ENCODE measurements around the gene MAGEF1. TPM values are rescaled to one million over a fixed set of nuclear protein-coding genes. Genes with fewer than 3 reads are reported as not detected.

The MAGEF1 gene
- total and polyA plus RNA-seq, 9 donors = 28.3 to 48.7 (median 39.7) TPM

DNA sequence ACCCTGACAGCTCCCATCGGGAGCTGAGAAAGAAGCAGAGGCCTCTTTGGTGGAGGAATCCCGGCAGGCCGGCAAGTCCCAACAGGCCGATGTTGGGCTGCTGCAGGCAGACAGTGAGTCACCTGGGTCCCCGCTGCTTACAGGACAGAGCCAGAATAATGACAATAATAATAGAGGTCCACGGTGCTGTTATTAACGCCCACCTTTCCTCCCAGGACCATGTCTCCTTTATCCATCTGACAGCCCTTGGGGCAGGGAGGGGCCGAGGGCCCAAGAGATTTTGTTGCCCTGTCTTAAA lies 29.3 kb upstream of the MAGEF1 start:
- H3K27me3 ChIP-seq = no peaks in the 10 kb centered on the region
- H3K4me1 ChIP-seq (ENCODE audit: insufficient read depth) = no peaks in the 10 kb centered on the region
- DNase-seq = peak in 1 of 5 donors; percentile 6
- no peak overlapping the region for H3K27ac ChIP-seq
- 92 to 94% (median 92%) methylated on average over 8 of the region's 8 CpGs for WGBS, 3 donors
- no peaks in the 10 kb centered on the region for H3K36me3 ChIP-seq
- H3K4me3 ChIP-seq = no peak overlapping the region
- TF ChIP-seq EP300 (IDR thresholded peaks at IDR 0.05) = no peak
- TF ChIP-seq POLR2A (IDR thresholded peaks at IDR 0.05) = no peak
- no peak for TF ChIP-seq CTCF (IDR thresholded peaks at IDR 0.05)
- intact Hi-C loops (cut with DNase I) = no loop called here
- H3K9me3 ChIP-seq = no peaks in the 10 kb centered on the region

DNA sequence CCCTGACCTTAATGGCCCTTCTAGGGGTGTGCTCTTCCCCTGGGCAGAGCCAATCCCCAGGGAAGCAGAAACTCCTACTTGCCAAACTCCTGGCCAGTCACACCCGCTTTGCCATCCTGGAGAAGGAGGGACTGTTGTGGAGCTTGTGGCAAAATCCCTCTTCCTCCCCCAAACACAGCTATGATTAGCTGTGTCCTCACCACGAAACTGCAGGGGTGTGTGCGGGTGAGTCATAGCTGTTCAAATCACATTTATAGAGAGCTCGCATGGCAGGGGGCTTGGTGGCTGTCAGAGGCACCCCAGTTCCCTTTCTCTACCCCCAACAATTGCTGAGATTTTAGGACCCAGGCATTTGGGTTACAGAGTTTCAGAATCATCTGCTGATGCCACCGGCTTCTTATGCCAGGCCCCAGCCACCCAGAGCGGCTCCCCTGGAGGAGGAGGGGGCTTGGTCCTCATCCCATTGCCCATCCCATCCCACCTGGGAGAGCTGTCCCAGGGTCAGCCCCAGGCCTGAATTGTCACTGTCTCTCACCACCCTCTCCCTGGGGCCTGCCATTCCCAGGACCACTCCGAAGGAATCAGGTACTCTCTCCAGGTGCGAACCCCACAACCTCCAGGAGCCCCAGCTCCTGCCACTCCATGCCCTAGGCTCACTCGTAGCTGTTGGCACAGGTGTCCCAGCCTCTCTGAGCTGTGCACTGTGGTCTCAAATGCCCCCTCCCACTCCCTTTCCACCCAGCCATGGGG lies 28.8 kb upstream of the MAGEF1 start:
- H3K27ac ChIP-seq = no peak overlapping the region
- TF ChIP-seq POLR2A (IDR thresholded peaks at IDR 0.05) = no peak
- TF ChIP-seq EP300 (IDR thresholded peaks at IDR 0.05) = no peak
- no peak for TF ChIP-seq CTCF (IDR thresholded peaks at IDR 0.05)
- H3K27me3 ChIP-seq = no peaks in the 10 kb centered on the region
- no peaks in the 10 kb centered on the region for H3K4me1 ChIP-seq (ENCODE audit: insufficient read depth)
- no peaks in the 10 kb centered on the region for H3K9me3 ChIP-seq
- 82 to 88% (median 83%) methylated on average over 9 of the region's 9 CpGs for WGBS, 3 donors
- no peak overlapping the region for H3K4me3 ChIP-seq
- H3K36me3 ChIP-seq = no peaks in the 10 kb centered on the region
- intact Hi-C loops (cut with DNase I) = no loop called here
- peak in 2 of 5 donors; percentile 5 for DNase-seq

GRCh38 chr3:184739594-184740505 lies 28.0 kb upstream of the MAGEF1 start:
- H3K27me3 ChIP-seq = no peaks in the 10 kb centered on the region
- TF ChIP-seq POLR2A (IDR thresholded peaks at IDR 0.05) (no peak), CTCF (IDR thresholded peaks at IDR 0.05) (no peak), EP300 (IDR thresholded peaks at IDR 0.05) (no peak)
- intact Hi-C loops (cut with DNase I) = no loop called here
- 81 to 91% (median 84%) methylated on average over 5 of the region's 5 CpGs for WGBS, 3 donors
- no peaks in the 10 kb centered on the region for H3K36me3 ChIP-seq
- no peak overlapping the region for H3K4me3 ChIP-seq
- no peaks in the 10 kb centered on the region for H3K9me3 ChIP-seq
- peak in 1 of 5 donors; percentile 0 for DNase-seq
- H3K4me1 ChIP-seq (ENCODE audit: insufficient read depth) = no peaks in the 10 kb centered on the region
- H3K27ac ChIP-seq = no peak overlapping the region

- peak in 1 of 5 donors; percentile 2 for DNase-seq
- no peaks in the 10 kb centered on the region for H3K9me3 ChIP-seq
- TF ChIP-seq POLR2A (IDR thresholded peaks at IDR 0.05) (no peak), CTCF (IDR thresholded peaks at IDR 0.05) (no peak), EP300 (IDR thresholded peaks at IDR 0.05) (no peak)
- 87 to 96% (median 92%) methylated on average over 4 of the region's 4 CpGs for WGBS, 3 donors
- no peak overlapping the region for H3K4me3 ChIP-seq
- no peaks in the 10 kb centered on the region for H3K27me3 ChIP-seq
- H3K36me3 ChIP-seq = no peaks in the 10 kb centered on the region
- H3K27ac ChIP-seq = no peak overlapping the region
- intact Hi-C loops (cut with DNase I) = no loop called here
- no peaks in the 10 kb centered on the region for H3K4me1 ChIP-seq (ENCODE audit: insufficient read depth)
Measured at GRCh38 chr3:184738982-184739381, 27.1 kb upstream of the MAGEF1 start.
